Forelimb muscle (tissue), 1 donor: ENCODE measurements around the gene KLK2. TPM values are rescaled to one million over a fixed set of nuclear protein-coding genes. Genes with fewer than 3 reads are reported as not detected.

Experiments
- DNase-seq: peaks from one replicate; pipeline ENCODE4 v3.0.0-alpha.2; 2013; ENCODE audit warnings: low read depth
- polyA plus RNA-seq: library from polyadenylated mRNA; unstranded; fragments of 120-200 nt; gene quantifications from one replicate; pipeline ENCODE4 v1.2.1, GENCODE V29; 2013; ENCODE audit not compliant: insufficient read length

The KLK2 gene
- polyA plus RNA-seq, 1 donor = 0.40 TPM

DNA sequence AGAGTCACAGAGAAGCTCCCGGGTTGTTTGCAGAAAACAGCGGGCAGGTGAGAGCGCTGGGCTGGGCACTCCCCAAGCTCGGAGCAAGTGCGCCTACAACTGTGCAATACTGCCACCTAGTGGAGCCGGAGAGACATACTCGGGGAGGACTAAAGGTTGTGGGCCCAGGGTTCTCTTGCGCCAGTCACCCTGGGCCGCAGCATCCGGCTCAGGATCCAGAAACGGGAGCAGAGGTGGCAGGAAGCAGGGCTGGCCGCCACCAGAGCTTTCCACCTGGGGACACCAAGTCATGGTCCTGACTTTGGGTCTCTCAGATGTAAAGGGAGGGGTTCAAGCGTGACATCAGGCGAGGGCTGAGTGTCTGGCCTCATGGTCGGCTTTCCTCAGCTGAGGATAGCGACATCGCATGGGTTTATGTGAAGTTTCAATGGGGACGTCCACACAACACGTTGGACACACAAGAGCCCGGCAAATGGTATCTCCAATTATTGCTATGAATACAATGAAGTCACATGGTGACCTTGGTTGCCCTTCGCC lies 49.1 kb downstream of the KLK2 start:
- peak; percentile 36 for DNase-seq

DNA sequence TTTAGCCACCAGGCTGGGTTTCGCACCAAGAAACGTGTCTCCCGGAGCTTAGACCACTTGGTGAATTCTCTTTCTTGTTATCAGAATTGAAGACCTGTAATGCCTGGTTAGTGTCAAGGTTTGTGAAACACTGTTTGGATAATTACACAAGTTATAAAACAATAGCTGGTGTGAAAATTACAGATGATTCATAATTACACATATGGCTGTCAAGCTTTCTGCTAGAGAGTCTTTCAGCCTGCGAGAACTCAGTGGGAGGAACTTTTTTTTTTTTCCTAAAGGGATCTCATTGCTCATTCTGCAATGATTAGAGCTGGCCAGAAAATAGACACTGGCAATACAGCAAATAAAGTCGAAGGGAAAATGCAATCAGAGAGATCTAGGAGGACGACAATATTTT lies 51.3 kb downstream of the KLK2 start:
- no peak for DNase-seq

DNA sequence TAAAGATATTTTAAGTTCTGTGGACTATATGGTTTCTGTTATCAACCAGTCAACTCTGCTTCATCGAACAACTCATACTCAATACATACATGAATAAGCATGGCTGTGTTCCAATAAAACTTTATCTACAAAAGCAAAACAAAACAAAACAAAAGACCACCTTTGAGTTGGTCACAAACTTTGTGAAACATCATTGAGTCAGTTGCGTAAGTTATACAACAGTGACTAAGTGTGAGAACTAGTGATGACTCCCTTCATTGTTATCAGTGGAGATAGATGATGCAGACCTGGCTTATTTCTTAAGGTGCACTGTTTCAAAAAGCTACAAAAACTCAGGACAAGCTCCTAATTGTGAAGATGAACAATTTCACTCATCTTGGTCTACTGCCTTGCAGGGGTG lies 52.5 kb downstream of the KLK2 start:
- no peak for DNase-seq

DNA sequence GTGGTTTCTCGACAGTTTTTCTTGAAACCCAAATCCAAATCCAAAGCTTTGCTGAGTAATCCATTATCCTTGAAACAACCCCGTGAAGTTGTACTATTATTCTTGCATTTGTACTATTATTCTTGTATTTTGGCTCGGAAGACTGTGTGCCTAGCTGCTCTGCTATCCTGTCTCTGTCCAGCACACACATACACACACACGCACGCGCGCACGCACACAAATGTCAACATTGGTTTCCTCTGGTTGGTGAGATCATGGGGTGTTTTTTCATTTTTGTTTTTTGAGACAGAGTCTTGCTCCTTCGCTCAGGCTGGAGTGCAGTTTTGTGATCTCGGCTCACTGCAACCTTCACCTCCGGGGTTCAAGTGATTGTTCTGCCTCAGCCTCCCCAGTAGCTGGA lies 52.9 kb downstream of the KLK2 start:
- DNase-seq = no peak

DNA sequence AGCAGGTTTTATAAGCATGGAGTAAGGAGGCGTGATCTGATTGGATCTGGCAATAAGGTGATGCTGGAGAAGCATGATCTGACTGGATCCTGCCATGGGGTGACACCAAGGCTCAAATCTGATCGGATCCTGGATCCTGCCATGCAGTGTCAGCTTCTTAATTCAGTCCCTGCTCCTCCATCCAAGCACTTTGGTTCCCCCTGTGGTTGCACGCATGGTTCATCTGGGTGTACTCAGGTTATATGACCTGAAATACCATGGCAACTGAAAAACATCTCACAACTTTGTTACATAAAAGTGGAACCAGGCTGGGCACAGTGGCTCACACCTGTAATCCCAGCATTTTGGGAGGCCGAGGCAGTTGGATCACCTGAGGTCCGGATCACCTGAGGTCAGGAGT lies 55.6 kb downstream of the KLK2 start:
- no peak for DNase-seq

Other genes with a start within 250 kb of the KLK2 start
- gene SYT3, start 233.6 kb upstream of the KLK2 start, polyA plus RNA-seq = 0.42 TPM
- 3.8 TPM for gene C19orf81, start 224.0 kb upstream of the KLK2 start, polyA plus RNA-seq
- 44.4 TPM for gene SHANK1, start 153.6 kb upstream of the KLK2 start, polyA plus RNA-seq
- gene CLEC11A, start 150.1 kb upstream of the KLK2 start, polyA plus RNA-seq = 24.4 TPM
- gene GPR32, start 103.0 kb upstream of the KLK2 start, polyA plus RNA-seq = not detected
- gene ACP4, start 83.0 kb upstream of the KLK2 start, polyA plus RNA-seq = not detected
- gene KLK1, start 49.7 kb upstream of the KLK2 start, polyA plus RNA-seq = 0.56 TPM
- gene KLK15, start 39.9 kb upstream of the KLK2 start, polyA plus RNA-seq = not detected
- not detected for gene KLK3, start 18.5 kb upstream of the KLK2 start, polyA plus RNA-seq
- gene KLK4, start 38.0 kb downstream of the KLK2 start, polyA plus RNA-seq = not detected
- gene KLK5, start 79.6 kb downstream of the KLK2 start, polyA plus RNA-seq = not detected
- 0.10 TPM for gene KLK6, start 96.2 kb downstream of the KLK2 start, polyA plus RNA-seq
- gene KLK7, start 110.5 kb downstream of the KLK2 start, polyA plus RNA-seq = not detected
- not detected for gene KLK8, start 128.2 kb downstream of the KLK2 start, polyA plus RNA-seq
- gene KLK10, start 146.3 kb downstream of the KLK2 start, polyA plus RNA-seq = 0.18 TPM
- gene KLK11, start 153.2 kb downstream of the KLK2 start, polyA plus RNA-seq = not detected
- not detected for gene KLK12, start 161.6 kb downstream of the KLK2 start, polyA plus RNA-seq
- gene KLK13, start 191.7 kb downstream of the KLK2 start, polyA plus RNA-seq = not detected
- 0.34 TPM for gene KLK14, start 209.4 kb downstream of the KLK2 start, polyA plus RNA-seq
- 2.4 TPM for gene CTU1, start 235.0 kb downstream of the KLK2 start, polyA plus RNA-seq